ENCODE measurements around the gene NBAS.

The NBAS gene

DNA sequence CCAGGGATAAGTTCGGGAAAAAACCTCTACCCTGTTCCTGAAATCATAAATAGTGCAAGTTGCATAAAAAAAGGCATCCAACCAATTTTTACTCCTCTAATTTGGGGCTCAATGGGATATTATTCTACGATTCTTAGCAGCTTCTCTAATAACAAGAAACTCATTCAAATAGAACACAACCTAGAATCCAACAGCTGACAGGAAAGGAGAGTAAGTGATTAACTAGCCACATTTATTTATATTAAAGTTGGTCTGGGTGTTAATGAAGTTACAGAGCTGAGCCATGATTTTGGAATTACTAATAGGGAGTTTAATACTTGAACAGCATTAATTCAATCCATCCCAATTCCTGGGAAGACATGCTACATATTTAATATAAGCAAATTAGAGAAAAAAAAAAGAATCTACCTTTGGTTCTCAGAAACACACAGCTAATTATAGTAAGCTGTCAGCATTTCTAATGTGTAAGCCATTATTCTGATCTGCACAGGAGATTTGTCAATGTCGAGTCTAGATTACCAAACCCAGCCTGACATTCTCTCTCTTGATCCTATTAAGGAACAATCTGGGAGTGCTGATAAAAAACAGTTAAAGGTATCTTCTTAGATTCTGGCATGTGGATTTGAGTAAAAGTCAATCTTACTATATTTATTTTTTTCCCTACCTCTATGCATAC, 267.7 kb downstream of the NBAS start:
- no peaks in the 10 kb centered on the region for H3K36me3 ChIP-seq (ENCODE audit: insufficient read depth, low read length)
- H3K9me3 ChIP-seq (ENCODE audit: control insufficient read depth, insufficient read depth, low read length) = no peaks in the 10 kb centered on the region
- no peaks in the 10 kb centered on the region for H3K4me1 ChIP-seq (ENCODE audit: insufficient read depth, low read length)
- no peak overlapping the region for H3K9ac ChIP-seq (ENCODE audit: low read depth, low read length)

DNA sequence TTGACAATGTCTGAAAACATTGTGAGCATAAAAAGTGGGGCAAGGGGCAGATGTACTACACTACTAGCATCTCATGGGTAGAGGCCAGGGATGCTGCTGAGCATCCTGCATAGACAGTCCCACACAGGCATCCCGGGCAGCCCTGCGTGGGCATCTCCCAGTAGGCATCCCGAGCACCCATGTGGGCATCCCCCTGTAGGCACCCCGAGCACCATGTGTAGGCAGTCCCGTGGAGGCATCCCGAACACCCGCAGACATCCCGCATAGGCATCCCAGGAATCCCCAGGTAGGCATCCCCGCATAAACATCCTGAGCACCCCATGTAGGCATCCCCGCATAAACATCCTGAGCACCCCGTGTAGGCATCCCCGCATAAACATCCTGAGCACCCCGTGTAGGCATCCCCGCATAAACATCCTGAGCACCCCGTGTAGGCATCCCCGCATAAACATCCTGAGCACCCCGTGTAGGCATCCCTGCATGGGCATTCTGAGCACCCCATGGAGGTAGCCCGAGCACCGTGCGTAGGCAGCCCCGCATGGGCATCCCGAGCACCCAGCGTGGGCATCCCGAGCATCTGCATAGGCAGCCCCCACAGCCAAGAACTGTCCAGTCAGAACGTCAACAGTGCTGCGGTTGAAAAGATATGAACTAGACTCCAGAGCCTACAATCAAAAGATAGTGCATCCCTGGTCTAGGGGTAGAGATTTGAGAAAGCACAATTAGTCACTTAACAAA, 273.5 kb downstream of the NBAS start:
- H3K4me1 ChIP-seq (ENCODE audit: insufficient read depth, low read length) = no peaks in the 10 kb centered on the region
- no peak overlapping the region for H3K9ac ChIP-seq (ENCODE audit: low read depth, low read length)
- no peaks in the 10 kb centered on the region for H3K9me3 ChIP-seq (ENCODE audit: control insufficient read depth, insufficient read depth, low read length)
- no peaks in the 10 kb centered on the region for H3K36me3 ChIP-seq (ENCODE audit: insufficient read depth, low read length)

GRCh38 chr2:15284614-15285013, 276.5 kb downstream of the NBAS start:
- Histone ChIP-seq H3K9me3 (ENCODE audit: control insufficient read depth, insufficient read depth, low read length) (no peaks in the 10 kb centered on the region), H3K36me3 (ENCODE audit: insufficient read depth, low read length) (no peaks in the 10 kb centered on the region), H3K9ac (ENCODE audit: low read depth, low read length) (no peak overlapping the region), H3K4me1 (ENCODE audit: insufficient read depth, low read length) (no peaks in the 10 kb centered on the region)

GRCh38 chr2:15281681-15282080, 279.5 kb downstream of the NBAS start:
- Histone ChIP-seq H3K9me3 (ENCODE audit: control insufficient read depth, insufficient read depth, low read length) (no peaks in the 10 kb centered on the region), H3K36me3 (ENCODE audit: insufficient read depth, low read length) (no peaks in the 10 kb centered on the region), H3K9ac (ENCODE audit: low read depth, low read length) (no peak overlapping the region), H3K4me1 (ENCODE audit: insufficient read depth, low read length) (no peaks in the 10 kb centered on the region)

DNA sequence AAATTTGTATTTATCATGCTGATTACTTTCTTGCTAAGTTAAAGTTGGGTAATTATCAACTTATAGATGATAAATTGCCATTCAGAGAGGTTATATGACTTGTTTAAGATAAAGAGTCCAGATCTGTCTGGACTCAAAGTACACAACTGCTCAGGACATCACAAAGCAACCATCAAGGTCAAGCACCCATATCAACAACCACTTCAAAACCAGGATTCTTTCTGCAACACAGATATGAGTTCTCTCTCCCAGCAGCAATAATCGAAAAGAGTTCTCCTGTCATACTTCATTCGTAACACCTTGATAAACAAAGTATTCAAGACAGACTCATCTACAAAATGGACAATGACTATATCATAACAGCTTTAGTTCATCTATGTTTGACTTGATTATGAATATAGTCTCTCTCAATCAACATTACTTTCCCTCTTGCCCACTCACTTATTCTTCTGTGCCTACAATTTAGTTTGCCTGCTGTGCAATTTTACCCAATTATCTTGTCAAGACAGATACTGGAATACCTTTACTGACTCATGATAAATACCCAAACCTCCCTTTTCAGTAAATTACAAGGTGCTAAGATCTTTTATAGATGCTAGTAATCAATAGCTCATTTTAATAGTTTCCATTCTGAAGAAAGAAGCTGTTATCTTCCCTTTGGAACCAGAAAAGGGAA, 281.8 kb downstream of the NBAS start:
- H3K4me1 ChIP-seq (ENCODE audit: insufficient read depth, low read length) = no peaks in the 10 kb centered on the region
- no peak overlapping the region for H3K9ac ChIP-seq (ENCODE audit: low read depth, low read length)
- H3K36me3 ChIP-seq (ENCODE audit: insufficient read depth, low read length) = peaks cover 3% of the 10 kb centered on the region; the same call in 1 of the 2 replicates
- no peaks in the 10 kb centered on the region for H3K9me3 ChIP-seq (ENCODE audit: control insufficient read depth, insufficient read depth, low read length)

DNA sequence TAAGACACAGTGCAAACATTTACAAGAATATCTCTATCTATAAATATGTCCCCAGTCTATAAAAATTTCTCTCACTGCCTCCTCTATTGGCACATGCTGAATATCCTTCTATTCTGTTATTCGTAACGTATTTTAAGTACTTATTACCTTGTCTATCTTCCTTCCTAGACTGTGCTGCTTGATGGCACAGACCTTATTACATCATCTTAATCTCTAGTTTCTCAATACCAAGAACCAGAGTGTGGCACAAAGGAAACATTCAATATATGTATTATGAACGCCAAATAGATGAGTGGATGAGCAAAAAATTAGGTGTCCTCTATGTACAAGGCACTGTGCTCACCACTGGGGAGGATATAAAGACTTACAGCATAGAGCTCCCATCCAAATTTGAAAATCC, 282.8 kb downstream of the NBAS start:
- Histone ChIP-seq H3K9me3 (ENCODE audit: control insufficient read depth, insufficient read depth, low read length) (no peaks in the 10 kb centered on the region), H3K36me3 (ENCODE audit: insufficient read depth, low read length) (peaks cover 3% of the 10 kb centered on the region; the same call in 1 of the 2 replicates), H3K9ac (ENCODE audit: low read depth, low read length) (no peak overlapping the region), H3K4me1 (ENCODE audit: insufficient read depth, low read length) (no peaks in the 10 kb centered on the region)

- Histone ChIP-seq H3K4me1 (ENCODE audit: insufficient read depth, low read length) (no peaks in the 10 kb centered on the region; the same call in 1 of the 2 replicates), H3K36me3 (ENCODE audit: insufficient read depth, low read length) (peaks cover 3% of the 10 kb centered on the region; the same call in 1 of the 2 replicates), H3K9me3 (ENCODE audit: control insufficient read depth, insufficient read depth, low read length) (no peaks in the 10 kb centered on the region), H3K9ac (ENCODE audit: low read depth, low read length) (no peak overlapping the region)
Measured at GRCh38 chr2:15275346-15275745, 285.8 kb downstream of the NBAS start.

GRCh38 chr2:15273452-15273851, 287.7 kb downstream of the NBAS start:
- Histone ChIP-seq H3K9ac (ENCODE audit: low read depth, low read length) (no peak overlapping the region), H3K4me1 (ENCODE audit: insufficient read depth, low read length) (no peaks in the 10 kb centered on the region; the same call in 1 of the 2 replicates), H3K36me3 (ENCODE audit: insufficient read depth, low read length) (peaks cover 3% of the 10 kb centered on the region; the same call in 1 of the 2 replicates), H3K9me3 (ENCODE audit: control insufficient read depth, insufficient read depth, low read length) (no peaks in the 10 kb centered on the region)

DNA sequence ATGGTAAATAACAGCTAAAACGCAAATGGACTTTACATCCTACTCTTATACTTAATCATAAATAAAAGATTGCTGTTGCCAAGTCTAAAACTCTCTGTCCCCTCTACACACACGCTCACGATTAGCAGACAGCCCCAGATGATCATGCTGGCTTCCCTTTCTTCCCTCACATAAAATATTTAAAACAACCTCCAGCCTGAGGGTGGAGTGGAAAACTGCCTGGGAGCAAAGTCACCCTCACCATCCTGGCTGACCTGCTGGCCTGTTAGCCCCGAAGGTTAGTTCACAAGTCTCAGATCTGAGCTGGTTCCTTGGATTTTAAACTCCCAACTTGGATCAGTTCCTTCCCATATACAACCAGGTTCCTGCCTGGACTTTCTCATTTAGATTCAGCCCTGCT, 288.2 kb downstream of the NBAS start:
- Histone ChIP-seq H3K36me3 (ENCODE audit: insufficient read depth, low read length) (peaks cover 3% of the 10 kb centered on the region; the same call in 1 of the 2 replicates), H3K9me3 (ENCODE audit: control insufficient read depth, insufficient read depth, low read length) (no peaks in the 10 kb centered on the region)

DNA sequence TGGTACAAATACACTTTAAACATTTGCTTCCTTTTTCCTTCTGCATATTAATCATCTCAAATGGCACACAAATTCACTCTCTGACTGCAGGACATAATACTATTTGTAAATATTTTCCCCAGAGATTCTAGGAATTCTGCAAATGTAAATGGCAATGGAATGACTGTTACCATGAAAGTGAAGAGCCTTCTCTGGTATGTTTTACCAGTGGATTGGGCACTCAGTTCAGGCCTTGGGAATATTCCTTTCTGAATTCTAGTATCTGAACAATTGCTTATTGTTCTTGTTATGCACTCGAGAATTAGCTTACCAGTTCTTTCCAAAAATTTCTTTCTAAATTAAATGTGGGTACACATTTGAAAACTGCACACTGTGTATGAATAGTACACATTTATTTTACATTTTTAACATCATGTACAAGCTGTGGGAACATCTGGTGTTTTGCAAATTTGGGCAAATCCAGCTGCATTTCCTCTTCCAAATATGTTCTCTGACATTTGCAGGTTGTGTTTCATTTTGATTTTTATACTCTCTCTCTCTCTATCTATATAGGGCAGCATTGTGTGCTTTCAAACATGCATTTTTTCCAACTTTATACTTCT, 289.1 kb downstream of the NBAS start:
- Histone ChIP-seq H3K9me3 (ENCODE audit: control insufficient read depth, insufficient read depth, low read length) (no peaks in the 10 kb centered on the region), H3K36me3 (ENCODE audit: insufficient read depth, low read length) (peaks cover 3% of the 10 kb centered on the region; the same call in 1 of the 2 replicates), H3K4me1 (ENCODE audit: insufficient read depth, low read length) (no peaks in the 10 kb centered on the region; the same call in 1 of the 2 replicates), H3K9ac (ENCODE audit: low read depth, low read length) (no peak overlapping the region)

More for the DNA sequence above, 288.2 kb downstream of the NBAS start:
- no peaks in the 10 kb centered on the region; the same call in 1 of the 2 replicates for H3K4me1 ChIP-seq (ENCODE audit: insufficient read depth, low read length)
- no peak overlapping the region for H3K9ac ChIP-seq (ENCODE audit: low read depth, low read length)

DNA sequence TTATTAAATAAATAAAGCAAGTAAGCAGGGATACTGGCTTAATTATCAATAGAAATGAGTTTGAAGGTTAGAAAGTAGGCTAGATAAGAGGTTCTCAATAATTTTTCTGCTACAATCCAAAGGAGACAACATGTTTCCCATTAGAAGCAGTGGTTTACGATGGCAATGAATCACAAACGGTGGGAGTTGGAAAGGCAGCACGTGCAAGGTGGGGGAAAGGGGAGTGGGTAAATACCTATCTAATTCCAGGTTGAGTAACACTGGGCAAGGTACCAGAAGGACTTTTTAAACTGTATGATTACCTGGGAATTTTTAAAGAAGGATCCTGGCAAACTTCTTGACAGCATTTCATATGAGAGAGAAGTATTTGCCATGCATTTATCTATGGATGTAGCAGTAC, 289.9 kb downstream of the NBAS start:
- peaks cover 3% of the 10 kb centered on the region; the same call in 1 of the 2 replicates for H3K36me3 ChIP-seq (ENCODE audit: insufficient read depth, low read length)

GRCh38 chr2:15269043-15269442, 292.1 kb downstream of the NBAS start:
- no peaks in the 10 kb centered on the region for H3K9me3 ChIP-seq (ENCODE audit: control insufficient read depth, insufficient read depth, low read length)
- H3K4me1 ChIP-seq (ENCODE audit: insufficient read depth, low read length) = no peaks in the 10 kb centered on the region; the same call in 1 of the 2 replicates
- H3K9ac ChIP-seq (ENCODE audit: low read depth, low read length) = no peak overlapping the region
- no peaks in the 10 kb centered on the region for H3K36me3 ChIP-seq (ENCODE audit: insufficient read depth, low read length)

More for the DNA sequence above, 289.9 kb downstream of the NBAS start:
- H3K9me3 ChIP-seq (ENCODE audit: control insufficient read depth, insufficient read depth, low read length) = no peaks in the 10 kb centered on the region
- H3K4me1 ChIP-seq (ENCODE audit: insufficient read depth, low read length) = no peaks in the 10 kb centered on the region; the same call in 1 of the 2 replicates
- H3K9ac ChIP-seq (ENCODE audit: low read depth, low read length) = no peak overlapping the region

DNA sequence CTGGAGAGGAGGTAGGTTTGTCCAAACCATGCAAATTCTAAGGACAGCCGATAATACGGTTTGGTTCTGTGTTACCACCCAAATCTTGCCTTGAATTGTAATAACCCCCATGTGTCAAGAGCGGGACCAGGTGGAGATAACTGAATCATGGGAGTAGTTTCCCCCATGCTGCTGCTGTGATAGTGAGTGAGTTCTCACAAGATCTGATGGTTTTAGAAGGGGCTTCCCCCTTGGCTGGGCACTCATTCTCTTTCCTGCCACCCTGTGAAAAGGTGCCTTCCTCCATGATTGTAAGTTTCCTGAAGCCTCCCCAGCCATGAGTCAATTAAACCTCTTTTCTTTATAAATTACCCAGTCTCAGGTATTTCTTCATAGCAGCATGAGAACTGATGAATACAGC, 295.2 kb downstream of the NBAS start:
- no peak overlapping the region for H3K9ac ChIP-seq (ENCODE audit: low read depth, low read length)
- H3K36me3 ChIP-seq (ENCODE audit: insufficient read depth, low read length) = no peaks in the 10 kb centered on the region
- no peaks in the 10 kb centered on the region for H3K9me3 ChIP-seq (ENCODE audit: control insufficient read depth, insufficient read depth, low read length)
- peaks cover under 1% of the 10 kb centered on the region; the same call in 1 of the 2 replicates for H3K4me1 ChIP-seq (ENCODE audit: insufficient read depth, low read length)

Measured in ES-I3 (cell line).